ENCODE results near the gene CNTF. TPM values are rescaled to one million over a fixed set of nuclear protein-coding genes. Genes with fewer than 3 reads are reported as not detected.

The CNTF gene
- total RNA-seq, 4 donors from 2014 or later: 1.3 to 2.5 (median 1.9) TPM

DNA sequence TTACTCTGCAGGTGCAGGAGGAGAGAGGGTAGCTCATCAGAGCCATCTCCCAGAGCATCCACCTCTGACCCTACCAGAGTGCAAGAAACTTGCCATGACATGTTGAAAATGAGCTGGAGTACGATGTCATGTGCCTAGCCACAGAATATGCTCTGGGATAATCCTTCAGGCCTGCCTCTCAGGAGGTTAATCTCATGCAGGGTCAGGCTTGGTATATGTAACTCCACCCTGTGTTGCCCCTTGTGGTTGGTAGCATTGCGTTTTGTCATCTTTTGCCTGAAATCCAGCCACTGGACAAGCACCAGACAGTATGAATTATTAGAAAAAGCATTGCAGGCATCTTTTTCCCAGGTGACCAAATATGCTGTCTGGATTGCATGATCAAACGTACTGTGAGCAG lies 36.2 kb downstream of the CNTF start:
- TF ChIP-seq POLR2A (IDR thresholded peaks at IDR 0.05; ENCODE audit: low read depth) (no peak), EP300 (IDR thresholded peaks at IDR 0.05) (no peak), POLR2AphosphoS5 (IDR thresholded peaks at IDR 0.05) (no peak)
- TF ChIP-seq, protein P1, sequence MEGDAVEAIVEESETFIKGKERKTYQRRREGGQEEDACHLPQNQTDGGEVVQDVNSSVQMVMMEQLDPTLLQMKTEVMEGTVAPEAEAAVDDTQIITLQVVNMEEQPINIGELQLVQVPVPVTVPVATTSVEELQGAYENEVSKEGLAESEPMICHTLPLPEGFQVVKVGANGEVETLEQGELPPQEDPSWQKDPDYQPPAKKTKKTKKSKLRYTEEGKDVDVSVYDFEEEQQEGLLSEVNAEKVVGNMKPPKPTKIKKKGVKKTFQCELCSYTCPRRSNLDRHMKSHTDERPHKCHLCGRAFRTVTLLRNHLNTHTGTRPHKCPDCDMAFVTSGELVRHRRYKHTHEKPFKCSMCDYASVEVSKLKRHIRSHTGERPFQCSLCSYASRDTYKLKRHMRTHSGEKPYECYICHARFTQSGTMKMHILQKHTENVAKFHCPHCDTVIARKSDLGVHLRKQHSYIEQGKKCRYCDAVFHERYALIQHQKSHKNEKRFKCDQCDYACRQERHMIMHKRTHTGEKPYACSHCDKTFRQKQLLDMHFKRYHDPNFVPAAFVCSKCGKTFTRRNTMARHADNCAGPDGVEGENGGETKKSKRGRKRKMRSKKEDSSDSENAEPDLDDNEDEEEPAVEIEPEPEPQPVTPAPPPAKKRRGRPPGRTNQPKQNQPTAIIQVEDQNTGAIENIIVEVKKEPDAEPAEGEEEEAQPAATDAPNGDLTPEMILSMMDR (IDR thresholded peaks at IDR 0.05): no peak
- intact Hi-C loops (cut with DNase I): loop anchor here (10.0 kb wide), 1 partner anchor 476 kb away; no protein-coding TSS in a partner anchor
- Histone ChIP-seq H3K4me3 (no peak overlapping the region), H3K27ac (replicated peaks in 1 of 4) (no peak overlapping the region), H3K36me3 (no peaks in the 10 kb centered on the region), H3K27me3 (peaks cover 0 to 16% (median 0%) of the 10 kb centered on the region in 4 donors), H3K9me3 (no peaks in the 10 kb centered on the region), H3K4me1 (peaks cover 0 to 6% (median 4%) of the 10 kb centered on the region in 4 donors)
- 87% methylated on average over 3 of the region's 3 CpGs for WGBS
- no peak for DNase-seq (ENCODE audit: extremely low spot score)

DNA sequence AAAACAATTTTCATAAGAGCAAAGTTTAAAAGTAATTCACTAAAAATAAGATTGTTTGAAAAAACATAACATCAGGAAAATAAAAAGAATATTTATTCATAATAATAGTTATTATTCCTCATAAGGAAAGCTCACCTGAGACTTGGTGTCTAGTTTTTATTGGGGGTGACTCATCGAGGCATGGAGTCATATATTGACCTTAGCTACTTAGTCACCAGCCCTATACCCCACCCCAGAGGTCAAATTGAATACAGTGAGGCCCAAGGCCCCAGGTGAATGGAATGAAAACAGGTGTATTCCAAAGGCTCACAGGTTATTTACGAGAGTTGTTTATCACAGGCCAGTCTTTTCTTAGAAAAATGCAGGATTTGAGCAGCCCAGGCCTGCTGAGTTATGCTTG lies 36.9 kb downstream of the CNTF start:
- intact Hi-C loops (cut with DNase I): loop anchor here (10.0 kb wide), 1 partner anchor 475 kb away; no protein-coding TSS in a partner anchor
- Histone ChIP-seq H3K4me1 (peaks cover 0 to under 1% (median under 1%) of the 10 kb centered on the region in 4 donors), H3K36me3 (no peaks in the 10 kb centered on the region), H3K27ac (replicated peaks in 1 of 4) (no peak overlapping the region), H3K27me3 (peaks cover 0 to 23% (median 0%) of the 10 kb centered on the region in 4 donors), H3K4me3 (no peak overlapping the region), H3K9me3 (no peaks in the 10 kb centered on the region)
- no peak for DNase-seq (ENCODE audit: extremely low spot score)
- TF ChIP-seq, protein P1 (IDR thresholded peaks at IDR 0.05): no peak
- TF ChIP-seq POLR2AphosphoS5 (IDR thresholded peaks at IDR 0.05): no peak
- WGBS: 82% methylated on average over 2 of the region's 2 CpGs

DNA sequence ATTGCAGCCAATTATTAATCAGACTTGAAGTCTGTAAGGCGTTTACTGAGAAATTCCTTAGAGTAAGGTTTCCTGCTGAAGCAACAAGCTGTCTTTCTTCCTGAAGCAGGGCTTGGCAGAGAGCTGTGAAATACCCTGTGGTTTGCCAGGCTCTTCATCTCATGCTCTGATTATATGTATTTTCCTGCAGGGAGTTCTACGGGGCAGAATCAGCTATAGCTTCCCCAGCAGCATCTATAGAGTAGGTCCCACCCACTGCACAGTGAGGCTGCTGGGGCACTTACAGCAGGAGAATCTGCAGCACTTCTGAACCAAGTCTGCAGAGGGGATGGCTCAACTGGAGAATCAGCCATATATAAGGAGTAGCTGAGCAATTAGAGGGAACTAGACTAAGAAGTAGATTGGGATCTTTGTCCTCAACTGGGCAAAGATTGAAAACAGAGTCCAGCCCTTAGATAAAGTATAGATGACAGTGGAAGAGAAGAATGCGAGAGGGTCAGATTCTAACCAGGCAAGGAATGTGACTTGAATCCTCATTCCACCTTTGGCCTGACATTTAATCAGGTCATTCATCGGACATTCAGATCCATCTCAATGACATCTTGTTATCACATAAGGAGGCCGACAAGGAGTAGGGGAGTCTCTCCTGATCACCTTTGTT lies 37.6 kb downstream of the CNTF start:
- no peaks in the 10 kb centered on the region for H3K4me1 ChIP-seq
- TF ChIP-seq POLR2AphosphoS5 (IDR thresholded peaks at IDR 0.05): no peak
- TF ChIP-seq EP300 (IDR thresholded peaks at IDR 0.05): no peak
- TF ChIP-seq, protein P1 (IDR thresholded peaks at IDR 0.05): no peak
- TF ChIP-seq POLR2A (IDR thresholded peaks at IDR 0.05; ENCODE audit: low read depth): no peak
- WGBS: 62% methylated on average over 5 of the region's 5 CpGs
- H3K9me3 ChIP-seq: no peaks in the 10 kb centered on the region
- H3K4me3 ChIP-seq: no peak overlapping the region
- H3K36me3 ChIP-seq: no peaks in the 10 kb centered on the region
- intact Hi-C loops (cut with DNase I): loop anchor here (10.0 kb wide), 1 partner anchor 475 kb away; no protein-coding TSS in a partner anchor
- peaks cover 0 to 26% (median 0%) of the 10 kb centered on the region in 4 donors for H3K27me3 ChIP-seq
- H3K27ac ChIP-seq (replicated peaks in 1 of 4): no peak overlapping the region
- DNase-seq (ENCODE audit: extremely low spot score): no peak

DNA sequence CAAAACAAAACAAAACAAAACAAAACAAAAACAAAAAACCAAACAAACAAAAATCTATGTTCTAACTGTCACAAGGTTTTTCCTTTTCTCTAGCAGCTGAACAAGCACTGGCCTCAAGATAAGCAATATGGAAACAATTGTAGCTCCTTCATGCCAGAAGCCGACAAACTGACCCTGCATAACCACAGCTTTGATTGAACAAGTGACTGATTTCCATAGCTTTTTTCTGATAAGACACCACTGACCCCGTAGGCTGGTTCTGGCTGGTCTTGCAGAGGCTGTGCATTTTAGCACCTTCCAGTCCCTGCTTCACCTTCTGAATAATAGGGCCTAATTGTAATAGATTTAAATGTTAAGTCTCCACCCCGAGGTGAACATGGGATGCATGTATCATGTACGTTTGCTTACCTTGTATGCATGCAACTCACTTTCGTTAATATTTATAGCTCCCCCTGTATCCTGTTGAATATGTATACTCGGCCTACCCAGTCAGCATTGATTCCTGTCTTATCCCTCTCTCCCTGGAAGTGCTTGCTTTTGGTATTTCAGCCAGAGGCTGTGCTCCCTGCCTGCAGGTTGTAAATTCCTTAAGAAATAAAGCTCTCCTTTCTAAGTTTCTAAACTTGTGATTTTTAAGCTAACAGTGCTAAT lies 49.6 kb downstream of the CNTF start:
- intact Hi-C loops (cut with DNase I): loop anchor here (10.0 kb wide), 1 partner anchor 107 kb away; no protein-coding TSS in a partner anchor
- peaks cover 0 to 15% (median 0%) of the 10 kb centered on the region in 4 donors for H3K27me3 ChIP-seq
- no peak for DNase-seq (ENCODE audit: extremely low spot score)
- WGBS: 62% methylated on average over 6 of the region's 6 CpGs
- no peaks in the 10 kb centered on the region for H3K36me3 ChIP-seq
- H3K27ac ChIP-seq (replicated peaks in 1 of 4): no peak overlapping the region
- TF ChIP-seq, protein P1 (IDR thresholded peaks at IDR 0.05): no peak
- TF ChIP-seq POLR2A (IDR thresholded peaks at IDR 0.05; ENCODE audit: low read depth): no peak
- TF ChIP-seq EP300 (IDR thresholded peaks at IDR 0.05): no peak
- TF ChIP-seq POLR2AphosphoS5 (IDR thresholded peaks at IDR 0.05): no peak
- H3K4me3 ChIP-seq: no peak overlapping the region
- peaks cover 0 to 6% (median 0%) of the 10 kb centered on the region in 4 donors for H3K4me1 ChIP-seq
- no peaks in the 10 kb centered on the region for H3K9me3 ChIP-seq
